Bronchial epithelial cell (primary cell): ENCODE data around the gene SERTAD4. TPM values are rescaled to one million over a fixed set of nuclear protein-coding genes. Genes with fewer than 3 reads are reported as not detected.
"Not testable (repeated sequence)": the region's sequence is repeated elsewhere in the genome, so short reads cannot be mapped to it uniquely, and the experiment has no call there.

Source experiments
- DNase-seq: peaks from one replicate; pipeline ENCODE4 v3.0.0-alpha.2; 2010; ENCODE audit warnings: low read depth
- FAIRE-seq: peaks from 2 replicates; lab custom pipeline; 2011; peaks lifted over from hg19 to GRCh38; lab: Jason Lieb, UNC
- H3K27me3 ChIP-seq: 2 replicates; pipeline ENCODE4 v1.5.1; 2011; ENCODE audit warnings: low read length; ENCODE audit not compliant: control insufficient read depth, insufficient read depth
- H3K36me3 ChIP-seq: 2 replicates; pipeline ENCODE4 v1.5.1; 2011; ENCODE audit warnings: low read length; ENCODE audit not compliant: control insufficient read depth, insufficient read depth
- H3K4me3 ChIP-seq: 2 replicates; pipeline ENCODE4 v1.5.1; 2011; ENCODE audit warnings: mild to moderate bottlenecking, low read depth, low read length, control low read depth
- CTCF ChIP-seq: IDR thresholded peaks from 2 replicates; pipeline ENCODE4 v1.5.1; 2011; ENCODE audit warnings: mild to moderate bottlenecking, moderate library complexity, low read length, control low read depth, inconsistent platforms; ENCODE audit not compliant: insufficient read depth, severe bottlenecking
- total RNA-seq: library from RNA; depleted of rRNA; stranded (reverse); fragments of >200 nt; gene quantifications from 2 replicates; pipeline ENCODE4 v1.2.1, GENCODE V29; 2014

Gene SERTAD4
- total RNA-seq, result 0.26 and 0.64 TPM in 2 replicates

- Histone ChIP-seq H3K27me3 (no peaks in the 10 kb centered on the region), H3K36me3 (no peaks in the 10 kb centered on the region), H3K4me3 (peak within 1 kb of the TSS; percentile 66)
- no peak for FAIRE-seq
- DNase-seq, result peak; percentile 86
- no peak for TF ChIP-seq CTCF
Measured at GRCh38 chr1:210232511-210233215, at the start of gene SERTAD4. TSS of gene SERTAD4 (plus strand) at chr1:210232796. CDS start at chr1:210237961, 5,165 bp downstream.

- DNase-seq (no peak), FAIRE-seq (no peak)
- Histone ChIP-seq H3K36me3 (no peaks in the 10 kb centered on the region), H3K4me3 (no peak overlapping the region), H3K27me3 (no peaks in the 10 kb centered on the region)
- no peak for TF ChIP-seq CTCF
Measured at GRCh38 chr1:210185063-210185462, 47.5 kb upstream of the SERTAD4 start.

GRCh38 chr1:210187849-210188606, 44.6 kb upstream of the SERTAD4 start:
- not testable (repeated sequence) for FAIRE-seq, H3K27me3 ChIP-seq, H3K36me3 ChIP-seq, H3K4me3 ChIP-seq
- DNase-seq, result peak; percentile 73

GRCh38 chr1:210189426-210189825, 43.2 kb upstream of the SERTAD4 start:
- FAIRE-seq, result no peak
- TF ChIP-seq CTCF, result no peak
- DNase-seq, result no peak

GRCh38 chr1:210195635-210196160, 36.9 kb upstream of the SERTAD4 start:
- Histone ChIP-seq H3K27me3 (no peaks in the 10 kb centered on the region), H3K36me3 (no peaks in the 10 kb centered on the region), H3K4me3 (no peak overlapping the region)
- DNase-seq (no peak), FAIRE-seq (no peak)
- no peak for TF ChIP-seq CTCF

More at GRCh38 chr1:210189426-210189825, 43.2 kb upstream of the SERTAD4 start:
- no peak overlapping the region for H3K4me3 ChIP-seq
- no peaks in the 10 kb centered on the region for H3K27me3 ChIP-seq
- H3K36me3 ChIP-seq, result no peaks in the 10 kb centered on the region

- not testable (repeated sequence) for DNase-seq, FAIRE-seq, H3K4me3 ChIP-seq, H3K36me3 ChIP-seq, H3K27me3 ChIP-seq
Measured at GRCh38 chr1:210196266-210196665, 36.3 kb upstream of the SERTAD4 start.
